Fibroblast of villous mesenchyme (primary cell): ENCODE data around the gene PARD6B. TPM values are rescaled to one million over a fixed set of nuclear protein-coding genes. Genes with fewer than 3 reads are reported as not detected.
"Not testable (repeated sequence)": the region's sequence is repeated elsewhere in the genome, so short reads cannot be mapped to it uniquely, and the experiment has no call there.

Source experiments
- DNase-seq: peaks from one replicate; pipeline ENCODE4 v3.0.0-alpha.2; 2010; ENCODE audit warnings: low read depth
- H3K4me3 ChIP-seq: 2 replicates; pipeline ENCODE4 v1.5.1; 2011; ENCODE audit warnings: low read depth, mild to moderate bottlenecking, low read length
- CTCF ChIP-seq: IDR thresholded peaks from 2 replicates; pipeline ENCODE4 v1.5.1; 2012; ENCODE audit warnings: low read depth, mild to moderate bottlenecking, low read length; ENCODE audit not compliant: insufficient read depth
- total RNA-seq: library from RNA; depleted of rRNA; stranded (reverse); fragments of >200 nt; gene quantifications from 2 replicates; pipeline ENCODE4 v1.2.3, GENCODE V29; 2012

Gene PARD6B
- total RNA-seq, 1 donor, result 6.5 TPM

DNA sequence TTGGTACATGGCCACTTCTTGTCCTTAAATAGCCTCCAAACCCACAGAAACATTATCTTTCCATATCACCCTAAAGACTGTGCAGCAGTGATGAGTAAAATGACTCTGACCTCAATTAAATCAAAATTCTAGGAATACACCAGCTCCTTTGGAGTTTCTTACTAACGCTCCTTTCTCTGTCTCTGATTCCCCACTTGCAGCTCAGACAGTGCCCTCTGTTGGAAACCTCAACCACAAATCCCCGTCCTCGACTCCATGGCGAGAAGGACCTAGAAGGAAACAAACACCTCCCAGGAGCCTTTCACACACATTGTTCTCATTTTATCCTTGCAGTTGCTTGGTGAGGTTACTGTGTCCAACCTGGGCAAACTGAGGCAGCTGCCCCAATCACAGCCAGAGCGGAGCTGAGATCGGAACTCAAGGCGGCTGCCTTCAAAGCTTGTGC lies 17.7 kb upstream of the PARD6B start:
- peak; percentile 72 for TF ChIP-seq CTCF
- peak; percentile 80 for DNase-seq
- no peak overlapping the region for H3K4me3 ChIP-seq

GRCh38 chr20:50714426-50714825 lies 17.0 kb upstream of the PARD6B start:
- not testable (repeated sequence) for H3K4me3 ChIP-seq, DNase-seq

DNA sequence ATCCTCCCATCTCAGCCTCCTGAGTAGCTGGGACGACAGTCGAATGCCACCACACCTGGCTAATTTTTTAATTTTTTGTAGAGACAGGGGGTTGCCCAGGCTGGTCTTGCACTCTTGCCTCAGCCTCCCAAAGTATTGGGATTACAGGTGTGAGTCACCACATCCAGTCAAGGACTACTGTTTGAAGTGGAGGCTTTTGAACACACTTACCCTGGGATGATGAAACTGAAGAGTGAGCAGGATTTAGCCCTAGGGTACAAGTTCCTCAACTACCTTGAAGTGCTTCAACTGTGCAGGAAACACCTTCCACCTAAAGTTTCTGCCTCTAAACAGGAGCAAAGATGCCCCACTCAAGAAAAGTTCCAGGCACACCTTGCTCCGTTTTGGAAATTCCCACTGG lies 15.7 kb upstream of the PARD6B start:
- no peak for DNase-seq
- no peak for TF ChIP-seq CTCF
- no peak overlapping the region for H3K4me3 ChIP-seq

GRCh38 chr20:50716518-50716917 lies 14.9 kb upstream of the PARD6B start:
- H3K4me3 ChIP-seq, result no peak overlapping the region
- no peak for DNase-seq
- TF ChIP-seq CTCF, result no peak

GRCh38 chr20:50717312-50717711 lies 14.1 kb upstream of the PARD6B start:
- TF ChIP-seq CTCF, result no peak
- H3K4me3 ChIP-seq, result no peak overlapping the region
- no peak for DNase-seq

DNA sequence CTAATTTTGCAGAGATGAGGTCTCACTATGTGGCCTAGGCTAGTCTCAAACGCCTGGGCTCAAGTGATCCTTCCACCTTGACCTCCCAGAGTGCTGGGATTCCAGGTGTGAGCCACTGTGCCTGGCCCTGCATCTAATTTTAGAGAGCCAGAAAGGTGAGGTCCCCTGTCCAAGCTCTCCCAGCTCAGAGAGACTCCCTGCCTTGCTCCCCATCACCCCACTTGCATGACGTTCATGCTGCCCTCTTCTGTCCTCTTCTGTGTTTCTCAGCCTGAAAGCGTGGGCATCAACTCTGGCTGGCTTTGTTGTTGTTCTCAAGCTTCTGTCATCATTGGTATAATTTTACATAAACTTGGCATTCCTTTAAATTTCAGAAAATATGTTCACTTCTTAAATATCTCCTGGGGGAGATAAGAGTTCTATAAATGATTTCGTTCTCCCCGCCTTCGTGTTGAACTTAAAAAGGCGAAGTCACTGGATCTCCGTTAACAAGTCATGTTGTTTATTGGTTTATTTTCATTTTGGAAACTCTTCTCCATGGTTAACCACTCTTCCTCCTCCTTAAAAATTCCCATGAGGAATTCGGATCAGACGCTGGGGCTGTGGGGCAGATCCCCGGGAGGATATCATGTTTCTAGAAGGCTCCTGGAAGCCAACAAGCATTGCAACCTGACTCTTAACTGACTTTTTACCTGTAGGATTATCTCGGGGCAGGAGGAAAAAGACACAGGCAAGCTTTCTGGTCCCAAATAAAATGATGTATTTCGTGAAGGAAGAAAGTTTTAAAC lies 13.2 kb upstream of the PARD6B start:
- no peak for DNase-seq
- no peak overlapping the region for H3K4me3 ChIP-seq
- TF ChIP-seq CTCF, result peak; percentile 4

- DNase-seq, result no peak
- H3K4me3 ChIP-seq, result no peak overlapping the region
- no peak for TF ChIP-seq CTCF
Observed at GRCh38 chr20:50719328-50719727, 12.1 kb upstream of the PARD6B start.
